Right lobe of liver (tissue), 4 donors: Measurements from ENCODE around the gene DNASE1L3.

Source experiments
- POLR2A ChIP-seq: fragments of 450-650 bp; IDR thresholded peaks from one replicate; pipeline ENCODE4 v1.6.1; 2017; ENCODE audit warnings: antibody characterized with exemption, mild to moderate bottlenecking
- TF ChIP-seq, protein P1 (sequence below), 4 donors: fragments of 200-600 bp in 3 of 4; fragments of 450-650 bp in 1 of 4; IDR thresholded peaks; one replicate each; pipeline versions ENCODE4 v1.5.1 to v1.8.0; 2016 to 2022; ENCODE audit warnings: antibody characterized with exemption in 4 of 4, mild to moderate bottlenecking in 2 of 4
- donor health status: DM: no; HTN: no; CAD: no.
- donor health status: DM: no; HTN: no; CAD: no.
- donor health status: DM: no; HTN: yes; CAD: no.

GRCh38 chr3:58164906-58165821 lies 45.6 kb downstream of the DNASE1L3 start:
- TF ChIP-seq, protein P1, sequence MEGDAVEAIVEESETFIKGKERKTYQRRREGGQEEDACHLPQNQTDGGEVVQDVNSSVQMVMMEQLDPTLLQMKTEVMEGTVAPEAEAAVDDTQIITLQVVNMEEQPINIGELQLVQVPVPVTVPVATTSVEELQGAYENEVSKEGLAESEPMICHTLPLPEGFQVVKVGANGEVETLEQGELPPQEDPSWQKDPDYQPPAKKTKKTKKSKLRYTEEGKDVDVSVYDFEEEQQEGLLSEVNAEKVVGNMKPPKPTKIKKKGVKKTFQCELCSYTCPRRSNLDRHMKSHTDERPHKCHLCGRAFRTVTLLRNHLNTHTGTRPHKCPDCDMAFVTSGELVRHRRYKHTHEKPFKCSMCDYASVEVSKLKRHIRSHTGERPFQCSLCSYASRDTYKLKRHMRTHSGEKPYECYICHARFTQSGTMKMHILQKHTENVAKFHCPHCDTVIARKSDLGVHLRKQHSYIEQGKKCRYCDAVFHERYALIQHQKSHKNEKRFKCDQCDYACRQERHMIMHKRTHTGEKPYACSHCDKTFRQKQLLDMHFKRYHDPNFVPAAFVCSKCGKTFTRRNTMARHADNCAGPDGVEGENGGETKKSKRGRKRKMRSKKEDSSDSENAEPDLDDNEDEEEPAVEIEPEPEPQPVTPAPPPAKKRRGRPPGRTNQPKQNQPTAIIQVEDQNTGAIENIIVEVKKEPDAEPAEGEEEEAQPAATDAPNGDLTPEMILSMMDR (IDR thresholded peaks at IDR 0.05), result no peak
- no peak for TF ChIP-seq POLR2A
